GM12864 (cell line): ENCODE data around the gene CDYL.
A peak's percentile ranks its signal among the peaks of the same experiment; 100 is the strongest.
"Not testable (repeated sequence)": the region's sequence is repeated elsewhere in the genome, so short reads cannot be mapped to it uniquely, and the experiment has no call there.

Source experiments
- DNase-seq: peaks from one replicate; pipeline ENCODE4 v3.0.0-alpha.2; 2011; ENCODE audit warnings: low read depth
- H3K4me3 ChIP-seq: 2 replicates; pipeline ENCODE4 v1.5.1; 2011; ENCODE audit warnings: mild to moderate bottlenecking, low read depth, low read length, control low read depth
- CTCF ChIP-seq: IDR thresholded peaks from 2 replicates; pipeline ENCODE4 v1.5.1; 2011; ENCODE audit warnings: low read depth, mild to moderate bottlenecking, moderate library complexity, low read length, control low read depth, inconsistent platforms; ENCODE audit errors: missing control alignments

CDYL gene

DNA sequence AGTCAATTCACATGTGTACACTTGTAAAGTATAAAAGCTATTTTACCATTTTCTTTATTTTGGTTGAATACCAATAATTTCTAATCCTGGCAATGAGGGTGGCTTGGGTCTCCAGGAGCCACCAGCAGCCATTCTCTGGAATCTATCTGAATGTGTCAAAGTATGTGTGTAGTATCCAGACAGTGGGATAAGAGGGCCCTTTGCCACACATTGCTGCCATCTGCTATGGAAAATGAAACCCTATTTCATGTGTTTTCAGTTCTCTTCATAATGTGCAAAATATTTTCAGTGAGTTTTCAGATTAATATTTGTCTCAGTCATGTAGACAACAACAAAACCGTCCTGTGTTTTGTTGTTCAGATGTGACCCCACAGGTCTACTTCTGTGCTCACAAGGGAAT, 46.3 kb downstream of the CDYL start:
- TF ChIP-seq CTCF = no peak
- no peak for DNase-seq
- H3K4me3 ChIP-seq = no peak overlapping the region

GRCh38 chr6:4828187-4828698, 52.0 kb downstream of the CDYL start:
- DNase-seq = no peak

DNA sequence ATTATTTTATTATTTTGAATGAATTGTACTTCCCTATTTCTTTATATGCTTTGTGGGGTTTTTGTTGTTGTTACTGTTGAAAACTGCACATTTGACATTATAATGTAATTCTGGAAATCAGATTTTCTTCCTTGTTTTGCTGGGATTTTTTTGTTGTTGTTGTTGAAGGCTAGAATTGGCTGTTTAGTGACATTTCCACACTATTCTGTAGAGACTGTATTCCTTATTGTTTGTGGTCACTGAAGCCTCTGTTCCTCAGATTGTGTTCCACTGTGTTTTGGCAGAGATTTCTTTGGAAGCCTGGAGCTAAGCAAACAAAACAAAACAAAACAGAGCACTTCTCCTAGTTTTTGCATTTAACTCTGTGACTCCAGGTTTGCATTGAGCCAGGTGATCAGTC, 52.9 kb downstream of the CDYL start:
- H3K4me3 ChIP-seq = no peak overlapping the region
- no peak for DNase-seq
- TF ChIP-seq CTCF = no peak

More at GRCh38 chr6:4828187-4828698, 52.0 kb downstream of the CDYL start:
- TF ChIP-seq CTCF = no peak
- no peak overlapping the region for H3K4me3 ChIP-seq

- not testable (repeated sequence) for DNase-seq, H3K4me3 ChIP-seq
These were observed 59.3 kb downstream of the CDYL start for GRCh38 chr6:4835540-4835939.

DNA sequence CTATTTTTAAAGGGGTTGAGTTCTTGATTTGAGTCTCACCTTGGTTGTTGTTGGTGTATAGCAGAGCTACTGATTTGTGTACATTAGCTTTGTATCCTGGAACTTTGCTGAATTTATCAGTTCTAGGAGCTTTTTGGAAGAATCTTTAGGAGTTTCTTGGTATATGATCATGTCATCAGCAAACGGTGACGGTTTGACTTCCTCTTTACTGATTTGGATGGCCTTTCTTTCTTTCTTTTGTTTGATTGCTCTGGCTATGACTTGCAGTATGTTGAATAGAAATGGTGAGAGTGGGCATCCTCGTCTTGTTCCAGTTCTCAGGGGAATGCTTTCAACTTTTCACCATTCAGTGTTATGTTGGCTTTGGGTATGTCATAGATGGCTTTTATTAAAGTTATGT, 64.0 kb downstream of the CDYL start:
- no peak for DNase-seq
- no peak overlapping the region for H3K4me3 ChIP-seq
- TF ChIP-seq CTCF = no peak

GRCh38 chr6:4844108-4844507, 67.9 kb downstream of the CDYL start:
- H3K4me3 ChIP-seq = no peak overlapping the region
- peak; percentile 49 for TF ChIP-seq CTCF
- no peak for DNase-seq

- no peak overlapping the region for H3K4me3 ChIP-seq
- no peak for TF ChIP-seq CTCF
- DNase-seq = no peak
These were observed 70.2 kb downstream of the CDYL start for GRCh38 chr6:4846387-4846786.
